Activated CD4-positive, alpha-beta T cell treated with anti-CD3 and anti-CD28 coated beads for 48 hours (primary cell): ENCODE data around the gene CES2.
"Not testable (repeated sequence)": the region's sequence is repeated elsewhere in the genome, so short reads cannot be mapped to it uniquely, and the experiment has no call there.

ENCODE experiments used
- DNase-seq: peaks from one replicate; pipeline ENCODE4 v3.0.0-alpha.2; 2020

The CES2 gene

GRCh38 chr16:66991545-66992077 lies 56.3 kb downstream of the CES2 start:
- DNase-seq: no peak

- not testable (repeated sequence) for DNase-seq
Measured at GRCh38 chr16:66993558-66993957, 58.2 kb downstream of the CES2 start.
